ENCODE data around the gene LGALS3BP. TPM values are rescaled to one million over a fixed set of nuclear protein-coding genes. Genes with fewer than 3 reads are reported as not detected.

LGALS3BP gene
- total RNA-seq, 1 donor, result 51.4 TPM

DNA sequence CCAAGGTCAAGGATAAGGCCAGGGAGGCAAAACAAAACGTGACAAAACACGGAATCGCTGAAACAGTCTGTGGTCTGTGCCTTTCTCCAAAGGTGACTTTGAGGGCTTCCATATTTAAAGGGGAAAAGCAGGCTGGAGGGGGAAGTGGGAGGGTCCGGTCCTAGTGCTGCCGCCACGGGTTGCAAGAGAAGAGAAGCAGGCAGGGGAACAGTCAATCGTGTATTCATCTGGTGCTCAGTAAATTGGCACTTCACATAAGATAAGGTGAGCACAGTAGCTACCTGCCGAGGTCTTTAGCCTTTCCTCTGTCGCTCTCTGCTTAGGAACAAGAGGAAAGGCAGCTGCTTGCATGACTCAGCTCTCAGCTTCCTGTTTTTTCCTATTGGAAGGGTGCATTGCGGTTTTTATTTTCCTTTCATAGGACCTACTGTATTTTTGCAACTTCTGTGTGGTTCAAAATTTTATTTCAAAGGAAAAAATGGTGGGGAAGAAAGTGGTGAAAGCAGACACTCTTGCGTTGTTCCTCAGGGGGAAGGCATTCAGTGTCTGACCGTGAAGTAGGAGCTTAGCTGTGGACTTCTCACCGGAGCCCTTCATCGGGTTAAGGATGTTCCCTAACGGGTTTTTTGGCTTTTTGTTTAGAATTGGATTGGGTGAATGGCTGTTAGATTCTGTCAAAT is 7.1 kb upstream of the LGALS3BP start:
- DNase-seq (ENCODE audit: low read depth in 2 of 3, low spot score in 2 of 3), result peak in 2 of 3 donors; percentile 21 to 41

DNA sequence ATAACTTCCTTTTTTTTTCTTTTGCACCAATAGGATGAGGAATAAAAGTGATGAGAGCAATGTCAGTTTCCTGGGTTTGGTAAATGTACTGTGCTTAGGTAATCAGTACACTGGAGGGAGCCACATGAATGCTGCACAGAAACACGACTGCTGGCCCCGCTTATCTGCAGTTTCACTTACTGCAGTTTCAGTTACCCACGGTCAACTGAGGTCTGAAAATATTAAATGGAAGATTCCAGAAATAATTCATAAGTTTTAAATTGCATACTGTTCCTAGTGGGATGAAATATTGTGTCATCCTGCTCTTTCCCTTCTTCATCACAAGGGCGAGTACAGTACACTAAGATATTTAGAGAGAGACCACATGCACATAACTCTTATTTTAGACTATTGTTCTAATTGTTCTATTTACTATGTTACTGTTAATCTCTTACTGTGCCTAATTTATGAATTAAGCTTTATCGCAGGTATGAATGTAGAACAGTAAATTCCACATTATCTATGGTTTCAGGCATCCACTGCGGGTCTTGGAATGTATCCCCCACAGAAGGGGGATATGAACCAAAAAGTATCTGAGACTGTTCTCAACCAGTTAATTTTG is 6.4 kb upstream of the LGALS3BP start:
- peak in 2 of 3 donors; percentile 68 to 77 for DNase-seq (ENCODE audit: low read depth in 2 of 3, low spot score in 2 of 3)

DNA sequence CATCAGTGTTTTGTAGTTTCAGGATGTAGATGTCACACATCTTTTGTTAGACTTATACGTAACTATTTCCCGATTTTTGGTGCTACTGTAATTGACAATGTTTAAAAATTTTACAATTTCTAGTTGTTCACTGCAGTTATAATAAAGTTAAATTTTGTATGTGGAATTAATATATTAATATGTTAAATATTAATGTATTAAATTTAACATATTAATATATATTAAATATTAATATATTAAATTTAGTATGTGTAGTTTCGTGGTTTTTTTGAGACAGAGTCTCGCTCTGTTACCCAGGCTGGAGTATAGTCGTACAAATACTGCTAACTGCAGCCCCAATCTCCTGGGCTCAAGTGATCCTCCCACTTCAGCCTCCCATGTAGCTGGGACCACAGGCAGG is 5.7 kb upstream of the LGALS3BP start:
- DNase-seq (ENCODE audit: low read depth in 2 of 3, low spot score in 2 of 3), result no peak

DNA sequence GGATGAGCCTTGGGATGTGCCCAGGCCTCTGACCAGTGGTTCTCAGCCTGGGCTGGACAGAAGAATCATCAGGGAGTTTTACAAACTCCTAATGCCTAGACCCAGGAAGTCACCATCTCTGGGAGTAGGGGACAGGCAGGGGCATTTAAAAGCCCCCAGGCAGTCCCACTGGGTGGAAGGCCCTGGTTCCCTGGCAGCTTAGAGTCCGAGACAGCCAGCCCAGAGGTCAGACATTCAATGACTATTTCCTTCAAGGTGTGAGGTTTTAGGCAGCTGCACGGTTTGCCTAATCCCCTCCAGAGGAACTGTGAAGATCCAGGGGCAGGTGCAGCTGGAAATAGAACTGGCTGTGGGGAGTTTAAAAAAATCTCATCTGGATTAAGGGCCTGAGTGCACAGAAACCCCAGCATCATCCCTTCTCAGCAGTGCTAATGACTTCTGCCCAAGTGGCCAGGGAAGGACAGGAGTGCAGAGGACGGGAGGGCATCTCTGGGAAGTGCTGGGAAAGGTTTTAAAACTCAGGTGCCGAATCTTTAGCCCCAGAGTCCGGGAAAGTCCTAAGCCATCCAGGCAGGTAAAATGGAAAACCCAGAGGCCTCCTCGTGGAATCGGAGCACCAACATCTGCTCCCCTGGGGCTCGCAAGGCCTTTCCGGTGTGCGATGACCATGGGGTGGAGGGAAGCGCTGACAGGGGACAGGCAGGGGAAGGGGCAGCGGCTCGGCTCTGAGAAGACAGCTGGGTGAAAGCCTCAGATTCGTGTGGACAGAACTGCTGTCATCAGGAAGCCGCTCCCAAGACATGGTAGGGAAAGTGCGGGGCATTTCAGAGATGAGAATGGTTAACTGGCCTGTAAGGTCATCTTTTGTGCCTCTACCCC is 1.5 kb upstream of the LGALS3BP start:
- no peak for DNase-seq (ENCODE audit: low read depth in 2 of 3, low spot score in 2 of 3)

DNA sequence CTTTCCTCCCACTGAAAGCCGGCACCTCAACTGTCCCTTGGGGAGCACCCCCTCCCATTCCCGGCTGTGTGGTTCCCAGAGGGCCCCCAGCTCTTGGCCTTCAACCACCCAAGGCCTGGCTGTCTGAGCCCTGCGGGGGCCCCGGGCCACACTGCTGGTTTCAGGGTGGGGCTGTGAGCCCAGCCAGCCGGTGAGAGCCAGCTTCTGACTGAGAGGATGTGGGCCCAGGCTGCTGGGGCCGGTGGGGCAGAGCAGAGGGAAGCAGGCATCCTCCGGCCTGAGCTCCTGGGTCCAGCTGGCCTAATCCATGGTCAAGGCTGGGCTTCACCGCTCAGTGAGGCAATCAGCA is 875 bp upstream of the LGALS3BP start:
- DNase-seq (ENCODE audit: low read depth in 2 of 3, low spot score in 2 of 3), result no peak

DNA sequence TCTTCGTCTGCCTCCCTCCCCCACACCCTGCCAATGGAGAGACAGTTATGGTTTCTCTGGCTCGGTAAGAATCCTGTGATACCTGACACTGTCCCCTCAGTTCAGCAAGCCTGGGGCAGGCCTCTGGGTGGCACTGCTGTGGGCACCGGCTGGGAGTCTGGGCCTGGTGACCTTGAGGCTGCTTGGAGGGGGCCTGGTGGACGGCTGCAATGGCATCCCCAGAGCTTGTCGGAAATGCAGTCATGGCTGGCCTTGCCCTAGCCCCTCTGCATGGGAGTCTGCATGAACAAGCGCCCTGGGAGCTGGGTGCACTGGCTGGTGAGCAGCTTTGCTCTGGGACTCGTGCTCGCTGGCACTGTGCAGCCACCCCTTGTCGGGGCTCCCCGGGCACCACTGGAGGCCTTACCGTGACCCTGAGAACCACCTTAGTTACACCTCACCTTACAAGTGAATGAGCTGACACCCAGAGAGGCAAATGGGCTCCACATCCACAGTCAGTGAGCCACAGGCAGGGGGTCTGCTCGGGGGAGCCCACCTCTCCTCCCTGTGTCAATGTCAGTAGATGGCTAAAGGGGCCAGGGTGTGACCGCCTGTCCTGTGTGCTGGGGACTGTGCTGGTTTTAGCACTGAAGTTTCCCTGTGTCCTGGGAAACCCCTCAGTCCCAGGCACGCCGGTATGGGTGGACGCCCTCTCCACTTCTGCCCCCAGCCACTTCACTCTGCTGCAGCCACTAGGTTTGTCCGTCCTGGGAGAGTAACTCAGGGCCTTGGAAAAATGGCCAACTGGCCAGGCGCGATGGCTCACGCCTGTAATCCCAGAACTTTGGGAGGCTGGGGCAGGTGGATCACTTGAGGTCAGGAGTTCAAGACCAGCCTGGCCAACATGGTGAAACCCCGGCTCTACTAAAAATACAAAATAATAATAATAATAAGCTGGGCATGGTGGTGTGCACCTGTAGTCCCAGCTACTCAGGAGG is 1.4 kb downstream of the LGALS3BP start:
- no peak for DNase-seq (ENCODE audit: low read depth in 2 of 3, low spot score in 2 of 3)

DNA sequence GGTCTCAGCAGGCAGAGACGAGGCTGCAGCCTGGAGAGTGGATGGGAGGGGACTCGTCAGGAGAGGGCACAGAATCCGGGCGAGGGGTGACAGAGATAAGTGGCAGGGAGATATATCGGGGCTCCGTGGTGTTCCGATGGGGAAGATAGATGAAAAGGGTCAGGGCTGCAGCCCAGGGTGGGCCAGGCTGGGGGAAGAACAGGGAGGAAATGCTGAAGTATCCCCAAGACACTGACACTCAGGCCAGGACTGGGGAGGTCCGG is 2.1 kb downstream of the LGALS3BP start:
- no peak for DNase-seq (ENCODE audit: low read depth in 2 of 3, low spot score in 2 of 3)

DNA sequence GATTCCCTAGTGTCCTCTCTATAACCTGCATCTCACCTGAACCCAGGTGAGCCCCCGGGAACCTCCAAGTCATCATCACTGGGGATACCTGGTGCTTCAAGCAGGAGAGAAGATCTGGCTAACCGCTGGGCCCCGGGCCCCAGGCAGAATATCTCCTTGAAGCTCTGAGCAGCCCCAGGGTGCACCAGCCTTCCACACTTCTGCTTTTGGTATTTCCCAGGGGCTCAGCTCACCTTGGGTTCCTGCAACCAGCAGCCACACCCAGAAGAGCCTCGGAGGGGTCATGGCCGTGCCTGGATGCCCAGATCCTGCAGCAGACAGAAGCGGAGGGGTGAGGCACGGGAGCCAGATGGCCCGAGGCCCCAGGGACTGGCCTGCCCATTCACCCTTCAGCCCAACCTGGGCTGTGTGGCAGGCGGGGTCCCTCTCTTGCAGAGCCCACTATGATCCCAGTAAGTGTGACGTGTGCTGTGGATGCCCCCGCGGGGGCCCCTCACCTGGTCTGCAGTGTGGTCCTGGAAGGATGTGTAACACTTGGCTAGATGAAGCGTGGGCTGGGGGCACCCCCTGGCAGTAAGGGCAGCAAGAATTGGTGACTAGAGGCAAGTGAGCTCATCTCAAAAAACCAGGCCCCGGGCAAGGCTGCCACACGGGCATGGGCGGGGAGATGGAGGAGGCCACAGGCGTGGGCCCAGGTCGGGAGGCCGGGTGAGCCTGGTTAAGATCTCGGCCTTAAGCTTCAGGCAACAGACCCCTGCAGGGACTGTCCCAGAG is 2.6 kb downstream of the LGALS3BP start:
- no peak for DNase-seq (ENCODE audit: low read depth in 2 of 3, low spot score in 2 of 3)

DNA sequence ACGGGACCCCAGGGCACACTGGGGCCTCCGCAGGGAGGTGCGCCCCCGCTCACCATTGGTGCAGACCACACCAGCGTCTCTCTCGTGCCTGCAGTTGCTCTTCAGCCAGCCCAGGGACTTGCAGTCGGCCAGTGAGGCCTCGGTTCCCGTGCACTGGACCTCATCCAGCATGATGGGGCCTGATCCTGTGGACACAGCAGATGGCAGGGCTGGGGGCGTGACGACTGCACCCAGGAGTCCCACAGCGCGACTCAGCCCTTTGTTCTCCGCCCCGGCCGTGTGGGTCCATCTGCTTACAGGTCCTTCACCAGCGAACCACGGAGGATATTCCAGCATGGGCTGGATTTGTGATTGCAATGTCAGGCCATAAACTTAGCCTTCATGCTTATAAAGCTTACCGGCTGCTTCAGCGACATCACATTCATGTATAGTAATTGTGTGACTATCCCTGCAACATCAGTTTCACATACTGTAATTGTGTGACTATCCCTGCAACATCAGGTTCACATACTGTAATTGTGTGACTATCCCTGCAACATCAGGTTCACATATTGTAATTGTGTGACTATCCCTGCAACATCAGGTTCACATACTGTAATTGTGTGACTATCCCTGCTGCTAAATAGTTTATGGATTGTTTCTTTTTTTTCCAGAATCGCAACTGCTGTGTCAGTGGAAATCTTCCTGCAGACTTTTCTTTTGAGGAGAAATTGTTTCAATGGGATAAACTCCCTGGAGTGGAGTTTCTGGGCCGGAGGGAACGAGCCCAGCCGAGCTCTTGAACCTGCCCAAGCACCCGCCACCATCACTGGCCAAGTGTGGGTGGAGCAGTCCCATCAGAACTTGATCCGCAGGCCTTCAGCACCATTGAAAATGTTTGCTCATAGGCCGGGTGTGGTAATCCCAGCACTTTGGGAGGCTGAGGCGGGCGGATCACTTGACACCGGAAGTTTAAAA is 4.8 kb downstream of the LGALS3BP start:
- DNase-seq (ENCODE audit: low read depth in 2 of 3, low spot score in 2 of 3), result peak in 1 of 3 donors; percentile 9

DNA sequence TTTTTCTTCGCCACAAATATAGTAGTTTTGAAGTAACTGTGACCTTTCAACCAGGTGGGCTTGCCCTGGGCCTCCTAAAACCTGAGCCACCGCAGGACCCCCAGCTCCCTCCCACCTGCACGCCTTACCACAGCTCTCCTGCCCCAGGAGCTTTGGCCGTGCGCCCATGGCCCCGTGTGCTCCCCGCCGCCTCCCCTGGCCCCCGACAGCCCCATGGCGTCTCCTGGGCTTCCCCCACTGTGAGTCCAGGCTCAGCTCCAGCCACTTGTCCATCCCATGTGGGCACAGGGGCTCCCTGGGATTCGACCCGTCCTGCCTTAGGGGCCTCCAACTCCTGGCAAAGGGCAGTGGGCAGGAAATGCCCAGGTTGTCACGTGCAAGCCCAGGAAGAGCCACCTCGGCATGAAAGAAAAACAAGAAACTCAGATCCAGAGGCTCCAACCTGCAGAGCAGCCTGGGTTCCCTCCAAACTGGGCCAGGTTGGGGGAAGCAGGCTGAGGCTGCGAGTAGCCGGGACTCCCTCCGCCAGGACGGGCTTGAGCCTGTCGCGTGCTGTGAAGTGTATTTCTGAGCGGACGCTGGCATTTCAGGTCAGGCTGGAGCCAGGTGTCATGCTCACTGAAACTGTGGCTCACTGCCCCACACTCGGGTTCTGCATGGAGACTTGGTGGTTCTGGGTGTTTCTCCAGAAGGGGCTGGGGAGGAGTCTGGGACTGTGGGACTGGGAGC is 5.8 kb downstream of the LGALS3BP start:
- no peak for DNase-seq (ENCODE audit: low read depth in 2 of 3, low spot score in 2 of 3)

DNA sequence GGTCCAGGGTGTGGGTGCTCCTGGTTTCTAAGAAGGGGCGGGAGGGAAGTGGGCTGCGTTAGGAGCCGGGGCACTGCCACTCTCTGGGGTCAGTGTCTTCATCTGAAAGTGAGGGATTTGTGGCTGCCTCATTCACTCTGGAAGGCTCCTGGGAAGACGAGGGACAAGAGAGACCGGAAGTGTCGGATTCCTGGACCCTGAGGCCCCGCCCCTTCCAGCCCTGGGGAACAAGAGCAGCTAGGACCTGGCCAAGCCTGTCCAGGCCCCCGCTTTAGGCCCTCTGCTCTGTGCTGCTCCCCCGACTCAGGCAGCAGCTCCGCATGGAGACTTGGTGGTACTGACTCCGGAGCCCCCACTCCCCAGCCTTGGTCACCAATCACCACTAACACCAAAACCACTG is 6.5 kb downstream of the LGALS3BP start:
- DNase-seq (ENCODE audit: low read depth in 2 of 3, low spot score in 2 of 3), result no peak

DNA sequence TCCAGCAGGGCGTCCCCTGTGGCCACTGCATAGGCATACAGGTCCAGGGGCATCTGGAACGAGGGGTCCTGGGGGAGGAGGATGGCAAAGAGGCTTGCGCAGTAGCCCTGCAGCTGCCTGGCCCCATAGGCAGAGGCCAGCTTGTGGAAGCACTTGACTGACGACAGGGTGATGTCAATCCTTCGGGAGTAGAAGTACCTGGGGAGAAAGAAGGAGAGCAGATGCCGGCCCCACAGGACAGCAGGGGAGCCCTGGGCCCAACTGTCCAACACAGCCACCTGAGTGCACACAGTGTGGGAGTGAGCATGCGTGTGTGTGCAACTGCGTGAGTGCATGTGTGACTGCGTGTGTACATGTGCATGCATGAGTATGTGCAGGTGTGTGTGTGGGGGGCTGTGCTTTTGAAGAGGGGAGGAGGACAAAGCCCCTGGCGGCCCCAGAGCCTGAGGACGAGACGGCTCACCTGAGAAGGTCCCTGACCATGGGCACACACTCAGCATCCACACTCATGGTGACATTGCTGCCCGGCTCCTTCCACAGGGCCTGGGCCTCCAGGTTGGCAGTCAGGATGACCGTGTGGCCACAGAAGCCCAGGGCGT is 7.1 kb downstream of the LGALS3BP start:
- no peak for DNase-seq (ENCODE audit: low read depth in 2 of 3, low spot score in 2 of 3)

DNA sequence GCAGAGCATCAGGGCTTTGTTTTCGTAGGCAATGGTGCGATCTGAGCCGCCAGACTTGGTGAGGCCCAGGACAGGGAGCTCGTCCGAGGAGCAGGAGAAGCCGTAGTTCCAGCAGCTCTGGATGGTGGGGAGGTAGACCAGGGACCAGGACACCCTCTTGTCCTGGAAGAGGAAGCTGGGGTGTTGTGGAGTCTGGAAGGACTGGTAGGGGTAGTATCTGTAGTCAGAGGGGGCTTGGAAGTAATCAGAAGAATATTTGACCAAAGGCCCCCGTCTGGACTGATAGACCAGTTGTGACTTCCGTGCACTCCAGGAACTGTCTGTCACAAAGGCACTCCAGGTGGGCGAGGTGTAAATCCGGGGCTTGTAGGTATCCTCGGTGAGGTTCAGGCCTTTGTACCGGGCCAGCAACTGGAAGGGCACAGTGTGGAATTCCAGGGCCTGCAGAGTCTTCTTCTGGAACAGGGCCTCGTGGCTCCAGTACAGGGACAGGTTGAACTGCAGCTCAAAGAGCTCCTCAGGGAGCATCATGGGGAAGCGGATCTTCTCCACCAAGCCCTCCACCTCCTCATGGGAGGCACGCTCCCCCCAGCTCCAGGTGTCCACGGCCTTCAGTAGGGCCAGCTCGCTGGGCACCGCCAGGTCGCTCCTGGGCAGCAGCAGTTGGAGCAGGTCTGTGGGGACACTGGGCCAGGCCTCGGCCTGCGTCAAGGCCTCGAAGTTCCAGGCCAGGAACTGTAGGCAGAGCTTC is 7.8 kb downstream of the LGALS3BP start:
- no peak for DNase-seq (ENCODE audit: low read depth in 2 of 3, low spot score in 2 of 3)

DNA sequence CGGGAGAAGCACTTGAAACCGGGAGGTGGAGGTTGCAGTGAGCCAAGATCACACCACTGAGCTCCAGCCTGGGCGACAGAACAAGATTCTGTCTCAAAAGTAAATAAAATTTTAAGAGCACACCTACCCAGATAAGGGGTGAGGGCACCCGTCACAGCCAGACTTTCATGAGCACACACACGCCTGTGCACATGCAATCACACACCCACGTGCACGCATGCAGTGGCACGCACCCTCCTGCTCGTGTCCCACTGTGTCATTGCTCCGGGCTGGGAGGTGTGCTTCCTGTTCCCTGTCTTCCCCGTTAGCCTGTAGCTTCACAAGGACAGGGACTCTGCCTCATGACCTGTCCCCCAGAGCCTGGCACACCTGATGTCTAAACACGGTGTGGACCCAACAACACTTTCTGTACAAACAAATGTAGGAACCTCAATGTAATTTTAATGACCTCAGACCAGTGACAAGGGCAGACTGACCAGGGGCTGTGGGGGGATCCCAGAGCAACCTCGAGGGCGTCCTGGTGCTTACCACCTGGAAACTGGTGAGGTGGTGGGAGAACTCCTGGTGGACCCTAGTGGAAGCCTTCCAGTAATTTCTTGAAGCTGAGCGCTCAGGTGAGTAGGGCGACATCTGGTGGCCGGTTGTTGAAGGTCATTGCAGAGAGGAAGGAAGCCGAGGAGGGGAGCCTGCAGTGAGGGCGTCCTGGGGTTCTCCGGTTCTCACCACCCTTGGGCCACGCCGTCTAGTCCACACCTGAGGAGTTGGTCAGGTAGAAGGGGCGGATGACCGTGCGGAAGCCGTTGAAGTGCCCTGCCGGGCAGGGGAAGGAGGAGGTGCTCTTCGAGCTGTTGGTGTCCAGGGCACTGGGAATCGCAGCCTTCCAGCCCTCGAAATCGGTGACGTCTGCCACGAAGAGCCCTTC is 8.6 kb downstream of the LGALS3BP start:
- DNase-seq (ENCODE audit: low read depth in 2 of 3, low spot score in 2 of 3), result peak; percentile 65 to 88 (median 79)

DNA sequence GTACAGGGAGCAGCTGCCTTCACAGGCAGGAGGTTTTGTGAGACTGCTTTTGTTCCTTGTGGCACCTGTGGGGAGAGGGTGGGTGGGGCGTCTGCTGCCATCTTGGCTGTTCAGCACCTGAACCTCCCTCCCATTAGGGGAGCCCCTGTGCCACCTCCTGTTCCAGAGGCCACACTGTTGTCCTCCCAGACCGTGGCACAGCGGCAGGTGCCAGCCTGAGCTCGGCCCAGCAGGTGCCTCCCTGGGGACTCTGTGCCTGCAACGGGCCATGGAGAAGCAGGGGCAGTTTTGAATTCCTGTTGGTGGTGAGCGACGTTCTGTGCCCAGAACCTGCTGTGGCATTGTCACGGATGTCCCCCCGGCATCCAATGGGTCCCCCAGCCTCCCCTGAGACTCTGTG is 9.9 kb downstream of the LGALS3BP start:
- no peak for DNase-seq (ENCODE audit: low read depth in 2 of 3, low spot score in 2 of 3)

DNA sequence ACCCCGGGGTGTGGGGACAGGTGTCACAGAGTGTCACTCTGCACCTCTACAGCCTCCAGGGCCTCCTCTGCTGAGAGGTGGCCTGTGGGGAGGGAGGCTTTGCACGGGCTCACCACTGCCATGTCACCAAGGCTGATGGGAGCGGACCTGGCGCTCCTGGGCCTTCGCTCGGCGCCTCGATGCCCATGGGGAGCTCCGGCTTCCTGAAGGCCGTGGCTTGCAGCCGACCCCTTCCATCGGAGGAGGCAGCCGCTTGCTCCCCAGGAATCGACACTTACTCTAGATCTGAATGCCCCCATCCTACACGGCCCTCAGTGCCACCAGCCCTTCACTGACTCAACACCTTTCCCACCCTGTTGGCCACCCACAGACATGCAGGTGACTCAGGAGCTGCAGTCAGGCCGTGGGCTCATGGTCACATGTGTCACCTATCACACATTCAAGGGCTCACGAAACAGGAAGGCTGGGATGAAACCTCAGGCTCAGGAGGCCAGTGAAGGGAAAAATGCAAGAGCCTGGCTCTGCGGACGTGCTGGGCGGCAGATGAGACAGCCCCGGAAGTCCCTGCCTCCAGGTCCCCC is 11.9 kb downstream of the LGALS3BP start:
- DNase-seq (ENCODE audit: low read depth in 2 of 3, low spot score in 2 of 3), result no peak

Data from hematopoietic multipotent progenitor cell (in vitro differentiated cells).